Measurements from ENCODE around the gene GDPD5.

Gene GDPD5

GRCh38 chr11:75536786-75537641, 11.3 kb upstream of the GDPD5 start:
- no peak for DNase-seq

- no peak for DNase-seq
Observed at GRCh38 chr11:75535071-75535470, 9.3 kb upstream of the GDPD5 start.

- no peak for DNase-seq
Observed at GRCh38 chr11:75534259-75535069, 8.7 kb upstream of the GDPD5 start.

- DNase-seq, result no peak
Observed at GRCh38 chr11:75533896-75534258, 8.1 kb upstream of the GDPD5 start.

GRCh38 chr11:75532200-75533048, 6.7 kb upstream of the GDPD5 start:
- peak; percentile 29 for DNase-seq

- no peak for DNase-seq
Observed at GRCh38 chr11:75531325-75531724, 5.6 kb upstream of the GDPD5 start.

GRCh38 chr11:75530577-75530976, 4.8 kb upstream of the GDPD5 start:
- no peak for DNase-seq

- no peak for DNase-seq
Observed at GRCh38 chr11:75527938-75528735, 2.4 kb upstream of the GDPD5 start.

GRCh38 chr11:75527130-75527529, 1.4 kb upstream of the GDPD5 start:
- no peak for DNase-seq

- no peak for DNase-seq
Observed at GRCh38 chr11:75526192-75526541, 426 bp upstream of the GDPD5 start.

- no peak for DNase-seq
Observed at GRCh38 chr11:75524665-75525432, 892 bp downstream of the GDPD5 start.

- DNase-seq, result no peak
Observed at GRCh38 chr11:75523811-75524664, 1.7 kb downstream of the GDPD5 start.

- DNase-seq, result no peak
Observed at GRCh38 chr11:75523189-75523588, 2.6 kb downstream of the GDPD5 start.

GRCh38 chr11:75522286-75523044, 3.3 kb downstream of the GDPD5 start:
- no peak for DNase-seq

GRCh38 chr11:75520688-75521087, 5.1 kb downstream of the GDPD5 start:
- no peak for DNase-seq

GRCh38 chr11:75518771-75519653, 6.7 kb downstream of the GDPD5 start:
- DNase-seq, result no peak

- DNase-seq, result no peak
Observed at GRCh38 chr11:75518204-75518549, 7.6 kb downstream of the GDPD5 start.

- no peak for DNase-seq
Observed at GRCh38 chr11:75516886-75517285, 8.9 kb downstream of the GDPD5 start.

GRCh38 chr11:75516140-75516539, 9.6 kb downstream of the GDPD5 start:
- DNase-seq, result no peak
